ENCODE measurements around the gene PCSK5.
"Not testable (repeated sequence)": the region's sequence is repeated elsewhere in the genome, so short reads cannot be mapped to it uniquely, and the experiment has no call there.

PCSK5 gene

DNA sequence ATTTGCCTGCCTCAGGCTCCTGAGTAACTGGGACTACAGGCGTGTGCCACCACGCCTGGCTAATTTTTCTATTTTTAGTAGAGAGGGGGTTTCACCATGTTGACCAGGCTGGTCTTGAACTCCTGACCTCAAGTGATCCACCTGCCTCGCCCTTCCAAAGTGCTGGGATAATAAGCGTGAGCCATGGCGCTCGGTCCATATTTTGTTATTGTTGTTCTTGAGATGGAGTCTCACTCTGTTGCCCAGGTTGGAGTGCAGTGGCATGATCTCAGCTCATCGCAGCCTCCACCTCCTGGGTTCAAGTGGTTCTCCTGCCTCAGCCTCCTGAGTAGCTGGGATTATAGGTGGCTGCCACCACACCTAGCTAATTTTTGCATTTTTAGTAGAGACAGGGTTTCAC is 433.6 kb downstream of the PCSK5 start:
- DNase-seq, result not testable (repeated sequence)

DNA sequence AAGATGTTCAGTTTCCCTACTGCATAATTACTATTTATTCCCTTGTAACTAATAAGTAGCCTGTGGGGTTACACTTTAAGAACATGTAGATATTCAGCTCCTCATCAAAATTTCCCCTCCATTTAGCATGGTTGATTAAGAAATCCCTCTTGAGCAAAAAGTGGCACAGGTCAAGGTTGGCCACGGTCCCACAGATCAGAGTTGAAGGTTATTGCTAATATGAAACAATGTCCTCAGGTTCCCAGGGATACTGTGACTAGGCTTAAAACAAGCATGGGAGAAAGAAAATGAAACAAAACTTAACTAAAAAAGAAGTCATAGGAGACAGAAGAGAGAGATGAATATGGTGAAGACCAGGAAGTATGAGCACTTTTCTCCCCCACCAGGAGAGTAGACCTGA is 439.6 kb downstream of the PCSK5 start:
- no peak for DNase-seq

DNA sequence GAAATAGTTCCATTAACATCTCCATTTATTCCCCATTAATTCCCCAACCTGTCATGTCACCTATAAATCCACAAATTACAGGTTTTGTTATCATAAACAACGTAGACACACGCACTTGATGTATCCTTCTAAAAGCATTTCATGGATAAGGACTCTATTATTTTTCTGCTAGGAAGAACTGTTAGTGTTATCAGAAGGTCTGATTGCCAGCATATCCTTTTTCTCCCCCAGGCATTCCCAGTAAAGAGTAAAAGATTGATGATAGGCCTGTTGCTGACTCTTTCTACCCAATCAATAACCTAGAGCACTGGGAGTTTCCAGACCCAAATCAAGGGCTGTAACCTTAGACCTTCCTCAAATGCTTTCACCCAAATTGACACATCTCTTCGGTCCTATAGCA is 442.9 kb downstream of the PCSK5 start:
- DNase-seq, result no peak

GRCh38 chr9:76333964-76334363 is 443.5 kb downstream of the PCSK5 start:
- DNase-seq, result no peak

- no peak for DNase-seq
Observed at GRCh38 chr9:76336027-76336426, 445.6 kb downstream of the PCSK5 start.

- DNase-seq, result no peak
Observed at GRCh38 chr9:76338418-76338817, 447.9 kb downstream of the PCSK5 start.

- no peak for DNase-seq
Observed at GRCh38 chr9:76341616-76342015, 451.1 kb downstream of the PCSK5 start.

GRCh38 chr9:76342201-76342600 is 451.7 kb downstream of the PCSK5 start:
- DNase-seq, result no peak

GRCh38 chr9:76342858-76343257 is 452.4 kb downstream of the PCSK5 start:
- no peak for DNase-seq

DNA sequence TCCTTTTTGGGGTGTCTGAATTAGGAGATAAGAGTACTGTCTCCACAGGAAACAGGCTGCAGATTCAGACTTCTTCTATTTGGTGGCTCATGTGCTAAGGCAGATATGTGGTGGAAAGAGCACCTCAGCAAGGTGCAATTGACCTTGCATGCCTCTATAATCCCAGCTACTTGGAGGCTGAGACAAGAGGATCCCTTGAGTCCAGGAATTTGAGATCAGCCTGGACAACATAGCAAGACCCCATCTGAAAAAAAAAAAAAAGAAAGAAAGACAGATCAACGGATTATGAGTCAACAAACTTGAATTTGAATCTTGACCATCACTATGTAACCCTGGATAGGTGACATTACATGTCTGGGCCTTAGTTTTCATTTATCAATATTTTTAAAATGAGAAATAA is 459.4 kb downstream of the PCSK5 start:
- no peak for DNase-seq

DNA sequence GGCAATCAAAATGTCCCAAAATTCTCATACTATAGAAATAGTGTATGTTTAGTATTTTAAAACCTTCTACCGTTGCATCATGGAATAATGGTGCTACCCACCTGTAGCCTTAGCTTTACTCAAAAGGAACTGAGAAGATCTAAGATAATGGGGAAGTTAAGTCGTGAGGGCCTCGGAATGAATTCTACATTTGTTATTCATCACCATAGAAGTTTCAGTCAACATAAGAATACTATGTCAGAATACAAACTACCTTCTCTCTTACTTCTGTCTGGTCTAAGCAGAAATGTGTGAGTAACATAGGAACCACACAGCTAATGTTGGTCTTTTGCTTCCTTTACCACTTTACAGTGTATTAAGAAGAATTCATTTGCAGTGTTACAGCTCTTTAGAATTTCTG is 460.5 kb downstream of the PCSK5 start:
- no peak for DNase-seq

DNA sequence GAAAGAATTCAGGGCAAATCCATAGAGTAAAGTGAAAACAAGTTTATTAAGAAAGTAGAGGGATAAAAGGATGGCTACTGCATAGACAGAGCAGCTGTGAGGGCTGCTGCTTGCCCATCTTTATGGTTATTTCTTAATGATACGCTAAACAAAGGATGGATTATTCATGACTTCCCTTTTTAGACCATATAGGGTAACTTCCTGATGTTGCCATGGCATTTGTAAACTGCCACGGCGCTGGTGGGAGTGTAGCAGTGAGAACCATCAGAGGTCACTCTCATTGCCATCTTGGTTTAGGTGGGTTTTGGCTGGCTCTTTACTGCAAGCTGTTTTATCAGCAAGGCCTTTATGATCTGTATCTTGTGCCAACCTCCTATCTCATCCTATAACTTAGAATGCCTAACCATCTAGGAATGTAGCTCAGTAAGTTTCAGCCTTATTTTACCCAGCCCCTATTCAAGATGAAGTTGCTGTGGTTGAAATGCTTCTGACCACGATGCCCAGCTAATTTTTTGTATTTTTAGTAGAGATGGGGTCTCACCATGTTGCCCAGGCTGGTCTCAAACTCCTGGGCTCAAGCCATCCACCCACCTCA is 461.6 kb downstream of the PCSK5 start:
- no peak for DNase-seq

DNA sequence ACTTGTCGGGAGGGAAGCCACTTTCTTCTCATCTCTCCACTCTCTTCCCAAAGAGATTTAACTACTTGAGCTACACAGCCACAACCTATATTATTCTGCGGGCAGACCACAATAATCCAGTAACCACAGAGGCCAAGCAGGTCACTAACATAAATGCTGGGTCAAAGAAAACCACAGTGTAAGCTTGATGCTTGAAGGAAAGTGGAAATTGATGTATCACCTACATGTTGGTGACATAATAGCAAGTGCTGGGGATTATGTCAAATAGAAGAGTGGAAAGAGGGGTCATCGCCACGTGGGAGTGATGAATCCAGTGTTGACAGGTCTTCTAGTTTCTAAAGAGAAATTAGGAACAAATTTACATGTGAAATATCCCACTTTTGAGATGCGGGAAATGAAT is 462.8 kb downstream of the PCSK5 start:
- no peak for DNase-seq

DNA sequence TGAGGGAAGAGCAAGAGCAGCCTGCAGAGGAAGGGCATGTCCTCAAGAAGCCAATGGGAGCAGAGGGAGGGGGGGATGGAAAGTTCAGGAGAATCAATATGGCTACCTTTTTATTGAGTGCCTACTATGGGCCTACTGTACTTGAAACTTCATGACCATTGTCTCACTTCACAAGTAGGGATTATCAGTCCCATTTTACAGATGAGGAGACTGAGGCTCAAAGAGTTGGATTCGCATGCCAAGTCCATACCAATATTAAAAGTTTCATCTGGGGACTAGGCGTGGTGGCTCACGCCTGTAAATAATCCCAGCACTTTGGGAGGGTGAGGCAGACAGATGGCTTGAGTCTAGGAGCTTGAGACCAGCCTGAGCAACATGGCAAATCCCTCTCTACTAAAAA is 463.7 kb downstream of the PCSK5 start:
- no peak for DNase-seq

GRCh38 chr9:76355886-76356285 is 465.4 kb downstream of the PCSK5 start:
- DNase-seq, result no peak

- no peak for DNase-seq
Observed at GRCh38 chr9:76357555-76357954, 467.1 kb downstream of the PCSK5 start.

DNA sequence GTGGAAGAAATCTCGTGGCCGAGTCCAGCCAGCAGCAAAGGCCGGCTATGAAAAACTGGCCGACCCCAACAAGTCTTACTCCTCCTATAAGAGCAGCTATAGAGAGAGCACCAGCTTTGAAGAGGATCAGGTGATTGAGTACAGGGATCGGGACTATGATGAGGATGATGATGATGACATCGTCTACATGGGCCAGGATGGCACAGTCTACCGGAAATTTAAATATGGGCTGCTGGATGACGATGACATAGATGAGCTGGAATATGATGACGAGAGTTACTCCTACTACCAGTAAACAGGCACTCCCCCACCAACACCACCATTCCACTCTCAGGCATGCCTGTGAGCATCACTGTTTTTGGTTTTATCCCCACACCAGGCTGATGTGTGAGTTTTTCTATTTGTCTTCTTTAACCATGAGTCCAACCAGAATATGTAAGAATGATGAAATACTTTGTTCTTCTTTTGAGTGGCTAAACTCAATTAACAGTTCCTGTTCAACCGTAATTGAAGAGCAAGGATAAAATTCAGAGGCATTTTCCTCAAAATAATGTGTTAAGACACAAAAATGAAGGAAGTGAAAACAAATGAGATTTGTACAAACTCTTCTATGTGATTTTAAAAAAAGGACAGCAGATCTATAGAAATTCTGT is 468.3 kb downstream of the PCSK5 start:
- DNase-seq, result no peak

GRCh38 chr9:76359365-76359764 is 468.9 kb downstream of the PCSK5 start:
- no peak for DNase-seq

GRCh38 chr9:76359766-76360165 is 469.3 kb downstream of the PCSK5 start:
- no peak for DNase-seq

GRCh38 chr9:76362332-76363031 is 472.0 kb downstream of the PCSK5 start:
- not testable (repeated sequence) for DNase-seq

- DNase-seq, result no peak
Observed at GRCh38 chr9:76363032-76363395, 472.5 kb downstream of the PCSK5 start.

DNA sequence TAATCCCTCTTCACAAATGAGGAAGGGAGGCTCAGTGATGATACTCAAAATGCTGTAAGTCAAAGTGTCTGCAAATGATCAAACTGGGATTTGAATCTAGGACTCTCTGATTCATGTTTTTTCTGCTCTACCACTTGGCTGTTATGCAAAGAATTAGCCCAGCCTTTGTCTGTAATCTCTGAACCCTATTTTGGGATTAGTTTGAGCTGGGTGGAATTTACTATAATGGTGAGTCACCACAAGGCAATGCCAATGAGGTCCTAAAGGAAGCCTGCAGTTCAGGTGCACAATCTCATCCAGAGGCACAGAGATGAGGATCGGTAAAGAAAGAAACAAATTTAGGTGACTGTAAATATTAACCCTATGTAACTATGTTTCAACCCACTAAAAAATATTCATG is 474.6 kb downstream of the PCSK5 start:
- no peak for DNase-seq

- DNase-seq, result no peak
Observed at GRCh38 chr9:76366275-76366674, 475.8 kb downstream of the PCSK5 start.

- no peak for DNase-seq
Observed at GRCh38 chr9:76369583-76369982, 479.1 kb downstream of the PCSK5 start.

All from activated CD8-positive, alpha-beta memory T cell treated with anti-CD3 and anti-CD28 coated beads, Interleukin-2, amount 50 U/mL, for 48 hours (primary cell).